ENCODE data around the gene CGNL1.

Gene CGNL1

GRCh38 chr15:57446393-57446792 is 70.1 kb downstream of the CGNL1 start:
- in situ Hi-C loops (cut with HindIII; ENCODE audit: low sequenced_read_pairs), result no loop called here

- in situ Hi-C loops (cut with HindIII; ENCODE audit: low sequenced_read_pairs), result no loop called here
Observed at GRCh38 chr15:57451555-57451954, 75.2 kb downstream of the CGNL1 start.

GRCh38 chr15:57452090-57452754 is 75.9 kb downstream of the CGNL1 start:
- in situ Hi-C loops (cut with HindIII; ENCODE audit: low sequenced_read_pairs), result no loop called here

- in situ Hi-C loops (cut with HindIII; ENCODE audit: low sequenced_read_pairs), result no loop called here
Observed at GRCh38 chr15:57455929-57456328, 79.6 kb downstream of the CGNL1 start.

- in situ Hi-C loops (cut with HindIII; ENCODE audit: low sequenced_read_pairs), result no loop called here
Observed at GRCh38 chr15:57456559-57456958, 80.3 kb downstream of the CGNL1 start.

GRCh38 chr15:57457726-57458125 is 81.4 kb downstream of the CGNL1 start:
- in situ Hi-C loops (cut with HindIII; ENCODE audit: low sequenced_read_pairs), result no loop called here

GRCh38 chr15:57458356-57458781 is 82.1 kb downstream of the CGNL1 start:
- in situ Hi-C loops (cut with HindIII; ENCODE audit: low sequenced_read_pairs), result no loop called here

GRCh38 chr15:57460208-57460816 is 84.0 kb downstream of the CGNL1 start:
- in situ Hi-C loops (cut with HindIII; ENCODE audit: low sequenced_read_pairs), result loop anchor here (5.0 kb wide), 1 partner anchor 78 kb away; no protein-coding TSS in a partner anchor

- in situ Hi-C loops (cut with HindIII; ENCODE audit: low sequenced_read_pairs), result loop anchor here (5.0 kb wide), 1 partner anchor 79 kb away; no protein-coding TSS in a partner anchor
Observed at GRCh38 chr15:57461541-57461940, 85.2 kb downstream of the CGNL1 start.

GRCh38 chr15:57462381-57462780 is 86.1 kb downstream of the CGNL1 start:
- in situ Hi-C loops (cut with HindIII; ENCODE audit: low sequenced_read_pairs), result loop anchor here (5.0 kb wide), 1 partner anchor 80 kb away; no protein-coding TSS in a partner anchor

- in situ Hi-C loops (cut with HindIII; ENCODE audit: low sequenced_read_pairs), result loop anchor here (5.0 kb wide), 1 partner anchor 81 kb away; no protein-coding TSS in a partner anchor
Observed at GRCh38 chr15:57463360-57463759, 87.1 kb downstream of the CGNL1 start.

- in situ Hi-C loops (cut with HindIII; ENCODE audit: low sequenced_read_pairs), result loop anchor here (5.0 kb wide), 1 partner anchor 82 kb away; no protein-coding TSS in a partner anchor
Observed at GRCh38 chr15:57464480-57464879, 88.2 kb downstream of the CGNL1 start.

- in situ Hi-C loops (cut with HindIII; ENCODE audit: low sequenced_read_pairs), result no loop called here
Observed at GRCh38 chr15:57468486-57468885, 92.2 kb downstream of the CGNL1 start.

GRCh38 chr15:57470543-57470942 is 94.2 kb downstream of the CGNL1 start:
- in situ Hi-C loops (cut with HindIII; ENCODE audit: low sequenced_read_pairs), result no loop called here

GRCh38 chr15:57472861-57473260 is 96.6 kb downstream of the CGNL1 start:
- in situ Hi-C loops (cut with HindIII; ENCODE audit: low sequenced_read_pairs), result no loop called here

- in situ Hi-C loops (cut with HindIII; ENCODE audit: low sequenced_read_pairs), result no loop called here
Observed at GRCh38 chr15:57476533-57476975, 100.2 kb downstream of the CGNL1 start.

- in situ Hi-C loops (cut with HindIII; ENCODE audit: low sequenced_read_pairs), result no loop called here
Observed at GRCh38 chr15:57477736-57478522, 101.6 kb downstream of the CGNL1 start.

GRCh38 chr15:57479005-57479404 is 102.7 kb downstream of the CGNL1 start:
- in situ Hi-C loops (cut with HindIII; ENCODE audit: low sequenced_read_pairs), result no loop called here

- in situ Hi-C loops (cut with HindIII; ENCODE audit: low sequenced_read_pairs), result no loop called here
Observed at GRCh38 chr15:57481038-57481705, 104.9 kb downstream of the CGNL1 start.

- in situ Hi-C loops (cut with HindIII; ENCODE audit: low sequenced_read_pairs), result loop anchor here (5.0 kb wide), 1 partner anchor 44 kb away; no protein-coding TSS in a partner anchor
Observed at GRCh38 chr15:57485869-57486268, 109.6 kb downstream of the CGNL1 start.

- in situ Hi-C loops (cut with HindIII; ENCODE audit: low sequenced_read_pairs), result loop anchor here (5.0 kb wide), 1 partner anchor 45 kb away; no protein-coding TSS in a partner anchor
Observed at GRCh38 chr15:57486833-57487232, 110.5 kb downstream of the CGNL1 start.

All from endothelial cell of hepatic sinusoid (primary cell).